Ovary (tissue), 3 donors: ENCODE measurements around the gene LILRA1.

Experiments
- EP300 ChIP-seq: sonication (generic); formaldehyde crosslinking; IDR thresholded peaks from one replicate; pipeline ENCODE4 v1.6.1; 2017; ENCODE audit warnings: antibody characterized with exemption
- POLR2A ChIP-seq: fragments of 450-650 bp; IDR thresholded peaks from one replicate; pipeline ENCODE4 v1.6.1; 2017; ENCODE audit warnings: antibody characterized with exemption, mild to moderate bottlenecking, moderate library complexity
- TF ChIP-seq, protein P1 (sequence below), 3 donors: fragments of 450-650 bp in 2 of 3; fragments of 200-600 bp in 1 of 3; IDR thresholded peaks; one replicate each; pipeline versions ENCODE4 v1.5.1 to v1.8.0; 2016 to 2022; ENCODE audit warnings: antibody characterized with exemption in 3 of 3, mild to moderate bottlenecking in 1 of 3
- donor health status: DM: no; HTN: no; CAD: no.

DNA sequence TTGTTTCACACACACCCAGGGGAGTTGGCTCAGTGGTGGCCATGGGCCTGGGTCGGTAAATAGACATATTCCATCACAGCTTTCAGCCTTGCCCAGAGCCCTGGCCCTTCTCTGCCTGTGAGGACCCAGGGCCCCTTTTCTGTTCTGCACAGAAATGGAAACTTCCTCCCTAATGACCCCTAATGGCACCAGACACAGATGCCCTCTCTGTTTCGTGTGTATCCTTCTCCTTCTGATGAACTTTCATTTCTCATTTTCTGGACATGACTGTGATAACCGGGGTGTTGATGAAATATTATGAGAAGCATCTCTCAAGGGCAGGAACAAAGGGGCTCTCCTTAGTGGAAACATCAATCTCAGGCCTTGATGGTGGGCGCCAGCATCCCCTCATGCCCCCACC is 12.8 kb downstream of the LILRA1 start:
- TF ChIP-seq, protein P1, sequence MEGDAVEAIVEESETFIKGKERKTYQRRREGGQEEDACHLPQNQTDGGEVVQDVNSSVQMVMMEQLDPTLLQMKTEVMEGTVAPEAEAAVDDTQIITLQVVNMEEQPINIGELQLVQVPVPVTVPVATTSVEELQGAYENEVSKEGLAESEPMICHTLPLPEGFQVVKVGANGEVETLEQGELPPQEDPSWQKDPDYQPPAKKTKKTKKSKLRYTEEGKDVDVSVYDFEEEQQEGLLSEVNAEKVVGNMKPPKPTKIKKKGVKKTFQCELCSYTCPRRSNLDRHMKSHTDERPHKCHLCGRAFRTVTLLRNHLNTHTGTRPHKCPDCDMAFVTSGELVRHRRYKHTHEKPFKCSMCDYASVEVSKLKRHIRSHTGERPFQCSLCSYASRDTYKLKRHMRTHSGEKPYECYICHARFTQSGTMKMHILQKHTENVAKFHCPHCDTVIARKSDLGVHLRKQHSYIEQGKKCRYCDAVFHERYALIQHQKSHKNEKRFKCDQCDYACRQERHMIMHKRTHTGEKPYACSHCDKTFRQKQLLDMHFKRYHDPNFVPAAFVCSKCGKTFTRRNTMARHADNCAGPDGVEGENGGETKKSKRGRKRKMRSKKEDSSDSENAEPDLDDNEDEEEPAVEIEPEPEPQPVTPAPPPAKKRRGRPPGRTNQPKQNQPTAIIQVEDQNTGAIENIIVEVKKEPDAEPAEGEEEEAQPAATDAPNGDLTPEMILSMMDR (IDR thresholded peaks at IDR 0.05) = no peak
- TF ChIP-seq POLR2A = no peak
- TF ChIP-seq EP300 = no peak
